ENCODE measurements around the gene LNPEP.

The LNPEP gene

GRCh38 chr5:96946381-96946780 is 10.5 kb downstream of the LNPEP start:
- Histone ChIP-seq H3K9ac (ENCODE audit: low read depth, low read length) (no peak overlapping the region), H3K9me3 (ENCODE audit: insufficient read depth, low read length, severe bottlenecking) (no peaks in the 10 kb centered on the region), H3K79me2 (ENCODE audit: insufficient read depth, low read length) (peaks cover 99% of the 10 kb centered on the region), H3K27me3 (ENCODE audit: insufficient read depth, low read length, poor library complexity) (no peaks in the 10 kb centered on the region), H3K4me3 (ENCODE audit: low read depth in 1 of 2, low read length in 2 of 2) (no peak overlapping the region), H3K36me3 (ENCODE audit: insufficient read depth, low read length) (peaks cover 3% of the 10 kb centered on the region; the same call in 1 of the 2 replicates), H4K20me1 (ENCODE audit: insufficient read depth, low read length) (no peaks in the 10 kb centered on the region), H3K27ac (ENCODE audit: low read length) (no peak overlapping the region), H3K4me2 (ENCODE audit: insufficient read depth, low read length) (no peak overlapping the region), H2AFZ (ENCODE audit: low read depth, low read length) (no peak overlapping the region), H3K4me1 (ENCODE audit: insufficient read depth, low read length) (no peaks in the 10 kb centered on the region)
- ATAC-seq (ENCODE audit: insufficient read depth, low read depth) (no peak), DNase-seq (no peak)
- no peak for TF ChIP-seq EZH2 (IDR thresholded peaks at IDR 0.05; ENCODE audit: borderline replicate concordance, low read depth, low read length, severe bottlenecking)
- no peak for TF ChIP-seq CTCF (IDR thresholded peaks at IDR 0.05; ENCODE audit: borderline replicate concordance, extremely low read depth, low read length, poor library complexity, severe bottlenecking)

- Histone ChIP-seq H3K27me3 (ENCODE audit: insufficient read depth, low read length, poor library complexity) (no peaks in the 10 kb centered on the region), H3K4me2 (ENCODE audit: insufficient read depth, low read length) (no peak overlapping the region), H3K9me3 (ENCODE audit: insufficient read depth, low read length, severe bottlenecking) (no peaks in the 10 kb centered on the region), H3K4me1 (ENCODE audit: insufficient read depth, low read length) (peaks cover 25% of the 10 kb centered on the region), H3K36me3 (ENCODE audit: insufficient read depth, low read length) (no peaks in the 10 kb centered on the region), H3K9ac (ENCODE audit: low read depth, low read length) (no peak overlapping the region), H3K79me2 (ENCODE audit: insufficient read depth, low read length) (peaks cover 95% of the 10 kb centered on the region), H3K27ac (ENCODE audit: low read length) (no peak overlapping the region), H2AFZ (ENCODE audit: low read depth, low read length) (no peak overlapping the region), H4K20me1 (ENCODE audit: insufficient read depth, low read length) (no peaks in the 10 kb centered on the region; the same call in 1 of the 2 replicates), H3K4me3 (ENCODE audit: low read depth in 1 of 2, low read length in 2 of 2) (no peak overlapping the region)
- ATAC-seq (ENCODE audit: insufficient read depth, low read depth): no peak
- TF ChIP-seq CTCF (IDR thresholded peaks at IDR 0.05; ENCODE audit: borderline replicate concordance, extremely low read depth, low read length, poor library complexity, severe bottlenecking) (no peak), EZH2 (IDR thresholded peaks at IDR 0.05; ENCODE audit: borderline replicate concordance, low read depth, low read length, severe bottlenecking) (no peak)
- no peak for DNase-seq
These were observed 16.4 kb downstream of the LNPEP start for GRCh38 chr5:96952118-96952750.

GRCh38 chr5:96952974-96953730 is 17.3 kb downstream of the LNPEP start:
- no peak overlapping the region for H3K4me2 ChIP-seq (ENCODE audit: insufficient read depth, low read length)
- DNase-seq (no peak), ATAC-seq (ENCODE audit: insufficient read depth, low read depth) (no peak)
- no peak overlapping the region for H3K27ac ChIP-seq (ENCODE audit: low read length)
- H3K79me2 ChIP-seq (ENCODE audit: insufficient read depth, low read length): peaks cover 96% of the 10 kb centered on the region
- no peaks in the 10 kb centered on the region for H3K27me3 ChIP-seq (ENCODE audit: insufficient read depth, low read length, poor library complexity)
- H2AFZ ChIP-seq (ENCODE audit: low read depth, low read length): no peak overlapping the region
- H3K4me3 ChIP-seq (ENCODE audit: low read depth in 1 of 2, low read length in 2 of 2): no peak overlapping the region
- peaks cover 34% of the 10 kb centered on the region for H3K4me1 ChIP-seq (ENCODE audit: insufficient read depth, low read length)
- H3K36me3 ChIP-seq (ENCODE audit: insufficient read depth, low read length): no peaks in the 10 kb centered on the region
- no peak for TF ChIP-seq CTCF (IDR thresholded peaks at IDR 0.05; ENCODE audit: borderline replicate concordance, extremely low read depth, low read length, poor library complexity, severe bottlenecking)
- no peaks in the 10 kb centered on the region; the same call in 1 of the 2 replicates for H4K20me1 ChIP-seq (ENCODE audit: insufficient read depth, low read length)
- no peak overlapping the region for H3K9ac ChIP-seq (ENCODE audit: low read depth, low read length)
- no peaks in the 10 kb centered on the region for H3K9me3 ChIP-seq (ENCODE audit: insufficient read depth, low read length, severe bottlenecking)
